GM19463 (cell line): Measurements from ENCODE around the gene KIAA2012.
A peak's percentile ranks its signal among the peaks of the same experiment; 100 is the strongest.

Source experiments
- ATAC-seq: cut with Tn5 transposase; IDR thresholded peaks from one replicate; pipeline ENCODE4 v1.9.1; 2021; ENCODE audit warnings: mild to moderate bottlenecking, moderate library complexity; ENCODE audit not compliant: unreplicated experiment

KIAA2012 gene

GRCh38 chr2:202072737-202073401 is at the start of gene KIAA2012:
Gene KIAA2012 (plus strand): TSS chr2:202073255. CDS start chr2:202073628, 373 bp downstream.
- no peak for ATAC-seq

- ATAC-seq = no peak
These were observed 49.2 kb upstream of the KIAA2012 start for GRCh38 chr2:202023904-202024266.

- no peak for ATAC-seq
These were observed 48.2 kb upstream of the KIAA2012 start for GRCh38 chr2:202024871-202025270.

- no peak for ATAC-seq
These were observed 47.2 kb upstream of the KIAA2012 start for GRCh38 chr2:202025816-202026215.

GRCh38 chr2:202026507-202026906 is 46.5 kb upstream of the KIAA2012 start:
- ATAC-seq = no peak

- ATAC-seq = no peak
These were observed 42.4 kb upstream of the KIAA2012 start for GRCh38 chr2:202030691-202031090.

GRCh38 chr2:202031246-202031951 is 41.7 kb upstream of the KIAA2012 start:
- ATAC-seq = no peak

- ATAC-seq = peak; percentile 20
These were observed 40.2 kb upstream of the KIAA2012 start for GRCh38 chr2:202032846-202033316.

- ATAC-seq = peak; percentile 65
These were observed 39.5 kb upstream of the KIAA2012 start, which contains the start of gene FZD7 for GRCh38 chr2:202033317-202034248. Gene FZD7 (plus strand): TSS chr2:202033855. CDS start chr2:202034648, 793 bp downstream.

- ATAC-seq = no peak
These were observed 38.6 kb upstream of the KIAA2012 start for GRCh38 chr2:202034249-202035088.

- no peak for ATAC-seq
These were observed 37.7 kb upstream of the KIAA2012 start for GRCh38 chr2:202035089-202035940.

GRCh38 chr2:202035941-202036372 is 37.1 kb upstream of the KIAA2012 start:
- no peak for ATAC-seq

- ATAC-seq = no peak
These were observed 36.4 kb upstream of the KIAA2012 start for GRCh38 chr2:202036601-202037037.

- no peak for ATAC-seq
These were observed 36.0 kb upstream of the KIAA2012 start for GRCh38 chr2:202037086-202037485.

GRCh38 chr2:202038471-202039277 is 34.4 kb upstream of the KIAA2012 start:
- ATAC-seq = no peak

- ATAC-seq = no peak
These were observed 33.6 kb upstream of the KIAA2012 start for GRCh38 chr2:202039278-202040078.

- no peak for ATAC-seq
These were observed 32.8 kb upstream of the KIAA2012 start for GRCh38 chr2:202040079-202040844.
